DOHH2 (cell line): ENCODE measurements around the gene FHOD3.

Experiments used
- H3F3A ChIP-seq: fragments of 200-600 bp; sonication (generic), shearing (Covaris generic); 2 replicates; pipeline ENCODE4 v1.6.0; 2016; ENCODE audit warnings: antibody characterized with exemption, mild to moderate bottlenecking; ENCODE audit not compliant: control insufficient read depth, insufficient read depth
- H3K27ac ChIP-seq: fragments of 200-600 bp; sonication (generic); 2 replicates; pipeline ENCODE4 v1.5.1; 2014; ENCODE audit warnings: low read depth, mild to moderate bottlenecking, low read length, moderate library complexity
- H3K27me3 ChIP-seq: fragments of 200-600 bp; sonication (generic); 2 replicates; pipeline ENCODE4 v1.6.1; 2014; ENCODE audit warnings: mild to moderate bottlenecking, low read length, mixed read lengths; ENCODE audit not compliant: control insufficient read depth
- H3K36me3 ChIP-seq: fragments of 200-600 bp; sonication (generic); 2 replicates; pipeline ENCODE4 v1.6.1; 2014; ENCODE audit warnings: mild to moderate bottlenecking, low read length, moderate library complexity, mixed read lengths; ENCODE audit not compliant: control insufficient read depth
- H3K4me1 ChIP-seq: fragments of 200-600 bp; sonication (generic); 2 replicates; pipeline ENCODE4 v1.6.1; 2014; ENCODE audit warnings: mild to moderate bottlenecking, low read length, mixed read lengths; ENCODE audit not compliant: control insufficient read depth
- H3K4me2 ChIP-seq: fragments of 200-600 bp; sonication (generic); 2 replicates; pipeline ENCODE4 v1.6.0; 2014; ENCODE audit warnings: mild to moderate bottlenecking, low read length, moderate library complexity
- H3K4me3 ChIP-seq: fragments of 200-600 bp; sonication (generic); 2 replicates; pipeline ENCODE4 v1.5.1; 2014; ENCODE audit warnings: mild to moderate bottlenecking, low read length, mixed read lengths
- H3K79me2 ChIP-seq: fragments of 200-600 bp; sonication (generic); 2 replicates; pipeline ENCODE4 v1.6.1; 2014; ENCODE audit warnings: mild to moderate bottlenecking, low read length, mixed read lengths; ENCODE audit not compliant: control insufficient read depth
- H3K9me2 ChIP-seq: fragments of 200-600 bp; sonication (generic); replicated peaks from 2 replicates; pipeline ENCODE4 v1.6.1; 2014; ENCODE audit warnings: mild to moderate bottlenecking, low read length, mixed read lengths; ENCODE audit not compliant: control insufficient read depth
- H3K9me3 ChIP-seq: fragments of 200-600 bp; sonication (generic); 2 replicates; pipeline ENCODE4 v1.6.1; 2014; ENCODE audit warnings: antibody characterized with exemption, low read length, mixed read lengths; ENCODE audit not compliant: control insufficient read depth, insufficient read depth
- H4K20me1 ChIP-seq: fragments of 200-600 bp; sonication (generic); 2 replicates; pipeline ENCODE4 v1.6.0; 2014; ENCODE audit warnings: low read depth, mild to moderate bottlenecking, antibody characterized with exemption, low read length, moderate library complexity; ENCODE audit not compliant: control insufficient read depth, insufficient read depth
- EZH2phosphoT487 ChIP-seq: fragments of 200-600 bp; sonication (generic); IDR thresholded peaks from 2 replicates; pipeline ENCODE4 v1.6.1; 2017; ENCODE audit warnings: borderline replicate concordance, mild to moderate bottlenecking, antibody characterized with exemption, low read length, moderate library complexity, mixed read lengths
- TF ChIP-seq, protein P1 (sequence below): fragments of 200-600 bp; sonication (generic); IDR thresholded peaks from one replicate; pipeline ENCODE4 v1.5.1; 2014; ENCODE audit warnings: antibody characterized with exemption, mild to moderate bottlenecking, low read depth, low read length; ENCODE audit not compliant: poor library complexity, severe bottlenecking

FHOD3 gene

DNA sequence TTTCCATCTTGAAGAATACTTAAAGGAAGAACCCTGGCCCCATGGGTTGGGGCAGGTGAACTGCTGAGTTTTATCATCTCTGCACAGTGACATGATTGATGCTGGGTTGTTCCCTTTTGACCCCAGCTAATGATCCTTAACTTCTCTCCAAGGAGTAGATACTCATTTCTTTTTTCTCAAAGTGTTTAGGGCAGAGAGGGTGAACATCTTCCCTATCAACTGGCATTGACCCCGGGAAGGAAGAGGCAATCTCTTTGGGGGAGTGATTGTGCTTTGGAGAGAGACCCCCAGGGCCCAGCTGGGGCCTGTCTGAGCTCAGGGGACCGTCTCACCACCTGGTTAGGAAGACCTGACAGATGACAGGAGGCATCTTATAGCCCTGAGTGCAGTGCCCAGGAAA is 190.6 kb downstream of the FHOD3 start:
- Histone ChIP-seq H3K9me2 (no peaks in the 10 kb centered on the region), H3K36me3 (no peaks in the 10 kb centered on the region), H3K4me3 (no peak overlapping the region), H3K27ac (no peak overlapping the region), H3K9me3 (no peaks in the 10 kb centered on the region), H3K27me3 (no peaks in the 10 kb centered on the region), H3K4me2 (no peak overlapping the region), H4K20me1 (no peaks in the 10 kb centered on the region), H3K79me2 (no peaks in the 10 kb centered on the region), H3F3A (no peaks in the 10 kb centered on the region), H3K4me1 (no peaks in the 10 kb centered on the region)
- no peak for TF ChIP-seq EZH2phosphoT487
- TF ChIP-seq, protein P1, sequence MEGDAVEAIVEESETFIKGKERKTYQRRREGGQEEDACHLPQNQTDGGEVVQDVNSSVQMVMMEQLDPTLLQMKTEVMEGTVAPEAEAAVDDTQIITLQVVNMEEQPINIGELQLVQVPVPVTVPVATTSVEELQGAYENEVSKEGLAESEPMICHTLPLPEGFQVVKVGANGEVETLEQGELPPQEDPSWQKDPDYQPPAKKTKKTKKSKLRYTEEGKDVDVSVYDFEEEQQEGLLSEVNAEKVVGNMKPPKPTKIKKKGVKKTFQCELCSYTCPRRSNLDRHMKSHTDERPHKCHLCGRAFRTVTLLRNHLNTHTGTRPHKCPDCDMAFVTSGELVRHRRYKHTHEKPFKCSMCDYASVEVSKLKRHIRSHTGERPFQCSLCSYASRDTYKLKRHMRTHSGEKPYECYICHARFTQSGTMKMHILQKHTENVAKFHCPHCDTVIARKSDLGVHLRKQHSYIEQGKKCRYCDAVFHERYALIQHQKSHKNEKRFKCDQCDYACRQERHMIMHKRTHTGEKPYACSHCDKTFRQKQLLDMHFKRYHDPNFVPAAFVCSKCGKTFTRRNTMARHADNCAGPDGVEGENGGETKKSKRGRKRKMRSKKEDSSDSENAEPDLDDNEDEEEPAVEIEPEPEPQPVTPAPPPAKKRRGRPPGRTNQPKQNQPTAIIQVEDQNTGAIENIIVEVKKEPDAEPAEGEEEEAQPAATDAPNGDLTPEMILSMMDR, result no peak

DNA sequence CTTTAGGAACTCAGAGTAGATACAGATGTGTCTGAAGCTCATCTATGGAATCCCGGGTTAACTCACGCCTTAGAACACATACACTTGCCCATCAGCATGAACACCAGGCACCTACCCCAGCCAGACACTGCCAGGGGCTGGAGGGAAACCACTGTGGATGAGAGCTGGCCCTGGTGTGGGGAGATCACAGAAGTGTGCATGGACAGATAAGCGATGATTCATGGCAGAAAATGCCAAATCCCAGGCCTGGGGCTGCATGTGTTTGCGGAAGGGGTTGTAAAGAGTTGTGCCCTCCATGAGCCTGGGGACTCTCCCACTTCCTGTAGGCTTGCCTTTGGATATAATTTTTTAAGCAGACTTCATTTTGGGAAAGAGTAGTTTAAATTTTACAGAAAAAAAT is 193.4 kb downstream of the FHOD3 start:
- TF ChIP-seq, protein P1, result no peak
- TF ChIP-seq EZH2phosphoT487, result no peak
- no peaks in the 10 kb centered on the region for H4K20me1 ChIP-seq
- no peaks in the 10 kb centered on the region for H3K9me3 ChIP-seq
- H3K9me2 ChIP-seq, result no peaks in the 10 kb centered on the region
- no peak overlapping the region for H3K4me2 ChIP-seq
- H3K36me3 ChIP-seq, result no peaks in the 10 kb centered on the region
- H3K27me3 ChIP-seq, result no peaks in the 10 kb centered on the region
- H3F3A ChIP-seq, result no peaks in the 10 kb centered on the region
- H3K4me3 ChIP-seq, result no peak overlapping the region
- H3K79me2 ChIP-seq, result no peaks in the 10 kb centered on the region
- no peak overlapping the region for H3K27ac ChIP-seq
- no peaks in the 10 kb centered on the region for H3K4me1 ChIP-seq

- no peak overlapping the region for H3K27ac ChIP-seq
- no peak overlapping the region for H3K4me2 ChIP-seq
- no peaks in the 10 kb centered on the region for H3K36me3 ChIP-seq
- H3K4me1 ChIP-seq, result no peaks in the 10 kb centered on the region
- H3K9me2 ChIP-seq, result no peaks in the 10 kb centered on the region
- H3F3A ChIP-seq, result no peaks in the 10 kb centered on the region
- TF ChIP-seq, protein P1, result no peak
- no peak for TF ChIP-seq EZH2phosphoT487
- no peak overlapping the region for H3K4me3 ChIP-seq
- no peaks in the 10 kb centered on the region for H4K20me1 ChIP-seq
- H3K27me3 ChIP-seq, result no peaks in the 10 kb centered on the region
- H3K9me3 ChIP-seq, result no peaks in the 10 kb centered on the region
- H3K79me2 ChIP-seq, result no peaks in the 10 kb centered on the region
These were observed 195.3 kb downstream of the FHOD3 start for GRCh38 chr18:36492604-36493329.
